Ishikawa (cell line): Measurements from ENCODE around the gene PIEZO2.

ENCODE experiments used
- CEBPB ChIP-seq: IDR thresholded peaks from 2 replicates; pipeline ENCODE4 v1.6.1; 2012
- CREB1 ChIP-seq: IDR thresholded peaks from 2 replicates; pipeline ENCODE4 v1.6.1; 2012; ENCODE audit warnings: low read depth
- EGR1 ChIP-seq: IDR thresholded peaks from 2 replicates; pipeline ENCODE4 v1.6.1; 2012
- EP300 ChIP-seq: IDR thresholded peaks from 2 replicates; pipeline ENCODE4 v1.6.1; 2012; ENCODE audit warnings: borderline replicate concordance
- FOXM1 ChIP-seq: IDR thresholded peaks from 2 replicates; pipeline ENCODE4 v1.6.1; 2012; ENCODE audit warnings: low read depth, borderline replicate concordance
- MAX ChIP-seq: IDR thresholded peaks from 2 replicates; pipeline ENCODE4 v1.6.1; 2012
- NFIC ChIP-seq: IDR thresholded peaks from 2 replicates; pipeline ENCODE4 v1.6.1; 2012
- RAD21 ChIP-seq: IDR thresholded peaks from 2 replicates; pipeline ENCODE4 v1.6.1; 2012; ENCODE audit warnings: low read depth
- REST ChIP-seq: IDR thresholded peaks from 2 replicates; pipeline ENCODE4 v1.6.1; 2012; ENCODE audit warnings: low read depth, mild to moderate bottlenecking
- TAF1 ChIP-seq: IDR thresholded peaks from 2 replicates; pipeline ENCODE4 v1.6.1; 2012; ENCODE audit warnings: low read depth, mild to moderate bottlenecking
- TCF12 ChIP-seq: IDR thresholded peaks from 2 replicates; pipeline ENCODE4 v1.6.1; 2012; ENCODE audit warnings: low read depth
- TEAD4 ChIP-seq: IDR thresholded peaks from 2 replicates; pipeline ENCODE4 v1.6.1; 2012
- USF1 ChIP-seq: IDR thresholded peaks from 2 replicates; pipeline ENCODE4 v1.6.1; 2012
- YY1 ChIP-seq: IDR thresholded peaks from 2 replicates; pipeline ENCODE4 v1.6.1; 2012; ENCODE audit warnings: low read depth
- ZBTB7A ChIP-seq: IDR thresholded peaks from 2 replicates; pipeline ENCODE4 v1.6.1; 2012; ENCODE audit warnings: low read depth

Gene PIEZO2

GRCh38 chr18:10927286-10927992 is 221.9 kb downstream of the PIEZO2 start:
- TF ChIP-seq TCF12 (no peak), EGR1 (no peak), NFIC (no peak), CREB1 (no peak), USF1 (no peak), RAD21 (no peak), FOXM1 (no peak), REST (no peak), EP300 (no peak), MAX (no peak), TAF1 (no peak), YY1 (no peak), CEBPB (no peak), TEAD4 (no peak), ZBTB7A (no peak)

GRCh38 chr18:10926621-10927161 is 222.7 kb downstream of the PIEZO2 start:
- TF ChIP-seq EGR1, result no peak
- TF ChIP-seq NFIC, result no peak
- TF ChIP-seq EP300, result no peak
- no peak for TF ChIP-seq TCF12
- no peak for TF ChIP-seq USF1
- no peak for TF ChIP-seq RAD21
- TF ChIP-seq ZBTB7A, result no peak
- TF ChIP-seq REST, result no peak
- TF ChIP-seq CREB1, result no peak
- no peak for TF ChIP-seq MAX
- TF ChIP-seq FOXM1, result no peak

- TF ChIP-seq MAX, result no peak
- no peak for TF ChIP-seq FOXM1
- no peak for TF ChIP-seq EGR1
- no peak for TF ChIP-seq ZBTB7A
- TF ChIP-seq YY1, result no peak
- TF ChIP-seq CREB1, result no peak
Observed at GRCh38 chr18:10924290-10924689, 225.1 kb downstream of the PIEZO2 start.

GRCh38 chr18:10923551-10924070 is 225.8 kb downstream of the PIEZO2 start:
- TF ChIP-seq CREB1, result no peak
- no peak for TF ChIP-seq RAD21
- no peak for TF ChIP-seq TAF1
- TF ChIP-seq YY1, result no peak
- no peak for TF ChIP-seq NFIC
- no peak for TF ChIP-seq EP300
- TF ChIP-seq EGR1, result no peak
- TF ChIP-seq REST, result no peak
